ENCODE measurements around the gene FAM81A. TPM values are rescaled to one million over a fixed set of nuclear protein-coding genes. Genes with fewer than 3 reads are reported as not detected.
"Not testable (repeated sequence)": the region's sequence is repeated elsewhere in the genome, so short reads cannot be mapped to it uniquely, and the experiment has no call there.

The FAM81A gene
- polyA plus RNA-seq (ENCODE audit: insufficient read length in 4 of 4), result 10 to 100 TPM; 18.5 to 29.4 (median 18.8) TPM

GRCh38 chr15:59437817-59438624 is at the start of gene FAM81A:
Gene FAM81A (plus strand): TSS chr15:59438186. CDS start chr15:59458627, 20,441 bp downstream.
- DNase-seq (ENCODE audit: low read depth in 4 of 4, low spot score in 2 of 4), result peak in 3 of 4 donors; percentile 61 to 79 (median 68)

- no peak for DNase-seq (ENCODE audit: low read depth in 4 of 4, low spot score in 2 of 4)
These were observed 49.3 kb upstream of the FAM81A start for GRCh38 chr15:59388670-59389069.

- no peak for DNase-seq (ENCODE audit: low read depth in 4 of 4, low spot score in 2 of 4)
These were observed 45.7 kb upstream of the FAM81A start for GRCh38 chr15:59392299-59392698.

- DNase-seq (ENCODE audit: low read depth in 4 of 4, low spot score in 2 of 4), result no peak
These were observed 43.8 kb upstream of the FAM81A start for GRCh38 chr15:59394166-59394661.

GRCh38 chr15:59396211-59396610 is 41.8 kb upstream of the FAM81A start:
- no peak for DNase-seq (ENCODE audit: low read depth in 4 of 4, low spot score in 2 of 4)

- DNase-seq (ENCODE audit: low read depth in 4 of 4, low spot score in 2 of 4), result no peak
These were observed 41.3 kb upstream of the FAM81A start for GRCh38 chr15:59396679-59397078.

GRCh38 chr15:59398220-59398619 is 39.8 kb upstream of the FAM81A start:
- DNase-seq (ENCODE audit: low read depth in 4 of 4, low spot score in 2 of 4), result no peak

- DNase-seq (ENCODE audit: low read depth in 4 of 4, low spot score in 2 of 4), result no peak
These were observed 38.4 kb upstream of the FAM81A start for GRCh38 chr15:59399465-59400102.

GRCh38 chr15:59400103-59400813 is 37.7 kb upstream of the FAM81A start:
- no peak for DNase-seq (ENCODE audit: low read depth in 4 of 4, low spot score in 2 of 4)

- DNase-seq (ENCODE audit: low read depth in 4 of 4, low spot score in 2 of 4), result not testable (repeated sequence)
These were observed 36.7 kb upstream of the FAM81A start for GRCh38 chr15:59401051-59401823.

GRCh38 chr15:59401824-59402569 is 36.0 kb upstream of the FAM81A start:
- no peak for DNase-seq (ENCODE audit: low read depth in 4 of 4, low spot score in 2 of 4)

GRCh38 chr15:59405079-59405478 is 32.9 kb upstream of the FAM81A start:
- no peak for DNase-seq (ENCODE audit: low read depth in 4 of 4, low spot score in 2 of 4)

GRCh38 chr15:59406446-59406845 is 31.5 kb upstream of the FAM81A start:
- no peak for DNase-seq (ENCODE audit: low read depth in 4 of 4, low spot score in 2 of 4)

- DNase-seq (ENCODE audit: low read depth in 4 of 4, low spot score in 2 of 4), result no peak
These were observed 30.0 kb upstream of the FAM81A start for GRCh38 chr15:59407946-59408345.

- DNase-seq (ENCODE audit: low read depth in 4 of 4, low spot score in 2 of 4), result peak in 2 of 4 donors; percentile 26 to 32
These were observed 27.5 kb upstream of the FAM81A start for GRCh38 chr15:59410391-59410896.

- no peak for DNase-seq (ENCODE audit: low read depth in 4 of 4, low spot score in 2 of 4)
These were observed 24.4 kb upstream of the FAM81A start for GRCh38 chr15:59413577-59413976.

GRCh38 chr15:59416816-59417215 is 21.2 kb upstream of the FAM81A start:
- no peak for DNase-seq (ENCODE audit: low read depth in 4 of 4, low spot score in 2 of 4)

- no peak for DNase-seq (ENCODE audit: low read depth in 4 of 4, low spot score in 2 of 4)
These were observed 18.8 kb upstream of the FAM81A start for GRCh38 chr15:59419170-59419569.

- DNase-seq (ENCODE audit: low read depth in 4 of 4, low spot score in 2 of 4), result no peak
These were observed 17.9 kb upstream of the FAM81A start for GRCh38 chr15:59420108-59420507.

Data from left renal cortex interstitium (tissue), 4 donors.